Measurements from ENCODE around the gene SNPH. TPM values are rescaled to one million over a fixed set of nuclear protein-coding genes. Genes with fewer than 3 reads are reported as not detected.

SNPH gene
- total RNA-seq, 4 donors from 2014 or later = 0.25 to 2.8 (median 2.1) TPM

GRCh38 chr20:1323256-1323655 lies 57.2 kb downstream of the SNPH start:
- WGBS, 2 donors = 60 to 64% methylated on average over 6 of the region's 6 CpGs
- no peak overlapping the region for H3K4me3 ChIP-seq (ENCODE audit: low read depth, poor library complexity, severe bottlenecking)
- DNase-seq (ENCODE audit: low spot score in 2 of 2) = peak in 1 of 2 donors; percentile 72
- intact Hi-C loops (cut with DNase I; ENCODE audit: low total_unique reads) = no loop called here
- no peak for TF ChIP-seq POLR2A (IDR thresholded peaks at IDR 0.05)

- TF ChIP-seq CTCF (IDR thresholded peaks at IDR 0.05) = no peak
- TF ChIP-seq POLR2A (IDR thresholded peaks at IDR 0.05) = no peak
- peak in 1 of 2 donors; percentile 70 for DNase-seq (ENCODE audit: low spot score in 2 of 2)
- no peak overlapping the region for H3K4me3 ChIP-seq (ENCODE audit: low read depth, poor library complexity, severe bottlenecking)
- WGBS, 2 donors = 74 to 78% methylated on average over 12 of the region's 12 CpGs
- intact Hi-C loops (cut with DNase I; ENCODE audit: low total_unique reads) = no loop called here
Observed at GRCh38 chr20:1323830-1324597, 57.9 kb downstream of the SNPH start.

- intact Hi-C loops (cut with DNase I; ENCODE audit: low total_unique reads) = no loop called here
- peak in 1 of 2 donors; percentile 82 for DNase-seq (ENCODE audit: low spot score in 2 of 2)
- WGBS, 2 donors = 24 to 31% methylated on average over 15 of the region's 15 CpGs
- H3K4me3 ChIP-seq (ENCODE audit: low read depth, poor library complexity, severe bottlenecking) = no peak overlapping the region
- TF ChIP-seq CTCF (IDR thresholded peaks at IDR 0.05) (no peak), POLR2A (IDR thresholded peaks at IDR 0.05) (no peak)
Observed at GRCh38 chr20:1324598-1325172, 58.6 kb downstream of the SNPH start.

- DNase-seq (ENCODE audit: low spot score in 2 of 2) = peak; percentile 96 to 99
- H3K4me3 ChIP-seq (ENCODE audit: low read depth, poor library complexity, severe bottlenecking) = peak overlapping the region; percentile 58
- WGBS, 2 donors = 0 to 1% methylated on average over 53 to 54 of the region's 56 CpGs
- TF ChIP-seq CTCF (IDR thresholded peaks at IDR 0.05) = no peak
- TF ChIP-seq POLR2A (IDR thresholded peaks at IDR 0.05) = peak in 1 of 2 donors; percentile 78
- intact Hi-C loops (cut with DNase I; ENCODE audit: low total_unique reads) = no loop called here
Observed at GRCh38 chr20:1325173-1326030, 59.3 kb downstream of the SNPH start.

- peak overlapping the region; percentile 58 for H3K4me3 ChIP-seq (ENCODE audit: low read depth, poor library complexity, severe bottlenecking)
- DNase-seq (ENCODE audit: low spot score in 2 of 2) = peak; percentile 45 to 89
- WGBS, 2 donors = 21 to 25% methylated on average over 10 of the region's 10 CpGs
- TF ChIP-seq POLR2A (IDR thresholded peaks at IDR 0.05) (no peak), CTCF (IDR thresholded peaks at IDR 0.05) (no peak)
- intact Hi-C loops (cut with DNase I; ENCODE audit: low total_unique reads) = no loop called here
Observed at GRCh38 chr20:1326031-1326930, 60.2 kb downstream of the SNPH start.
